DMS53 (cell line): ENCODE data around the gene CFAP46.
A peak's percentile ranks its signal among the peaks of the same experiment; 100 is the strongest.
"Not testable (repeated sequence)": the region's sequence is repeated elsewhere in the genome, so short reads cannot be mapped to it uniquely, and the experiment has no call there.

Experiments
- DNase-seq: peaks from one replicate; lab custom pipeline; 2025; lab: John Stamatoyannopoulos, UW

CFAP46 gene

GRCh38 chr10:132806110-132806509 lies 136.3 kb downstream of the CFAP46 start:
- DNase-seq = no peak

- DNase-seq = no peak
These were observed 136.8 kb downstream of the CFAP46 start for GRCh38 chr10:132805599-132805998.

GRCh38 chr10:132804785-132805426 lies 137.5 kb downstream of the CFAP46 start:
- DNase-seq = no peak

GRCh38 chr10:132804287-132804686 lies 138.1 kb downstream of the CFAP46 start:
- DNase-seq = no peak

GRCh38 chr10:132803416-132804210 lies 138.8 kb downstream of the CFAP46 start:
- no peak for DNase-seq

GRCh38 chr10:132802694-132803320 lies 139.6 kb downstream of the CFAP46 start:
- DNase-seq = no peak

GRCh38 chr10:132802048-132802447 lies 140.3 kb downstream of the CFAP46 start:
- no peak for DNase-seq

- DNase-seq = no peak
These were observed 142.5 kb downstream of the CFAP46 start for GRCh38 chr10:132799865-132800264.

GRCh38 chr10:132798876-132799275 lies 143.5 kb downstream of the CFAP46 start:
- no peak for DNase-seq

- no peak for DNase-seq
These were observed 144.0 kb downstream of the CFAP46 start for GRCh38 chr10:132798403-132798802.

GRCh38 chr10:132797986-132798385 lies 144.4 kb downstream of the CFAP46 start:
- not testable (repeated sequence) for DNase-seq

GRCh38 chr10:132796846-132797245 lies 145.5 kb downstream of the CFAP46 start:
- DNase-seq = peak; percentile 53

- peak; percentile 29 for DNase-seq
These were observed 148.2 kb downstream of the CFAP46 start for GRCh38 chr10:132793871-132794849.

GRCh38 chr10:132793213-132793612 lies 149.2 kb downstream of the CFAP46 start:
- peak; percentile 33 for DNase-seq

- no peak for DNase-seq
These were observed 149.6 kb downstream of the CFAP46 start for GRCh38 chr10:132792796-132793195.

GRCh38 chr10:132792099-132792498 lies 150.3 kb downstream of the CFAP46 start:
- DNase-seq = not testable (repeated sequence)

GRCh38 chr10:132790934-132791829 lies 151.2 kb downstream of the CFAP46 start:
- DNase-seq = peak; percentile 23

GRCh38 chr10:132790470-132790869 lies 151.9 kb downstream of the CFAP46 start:
- no peak for DNase-seq

GRCh38 chr10:132789659-132790148 lies 152.7 kb downstream of the CFAP46 start:
- no peak for DNase-seq

GRCh38 chr10:132788831-132789219 lies 153.5 kb downstream of the CFAP46 start:
- no peak for DNase-seq
